ENCODE data around the gene NOSTRIN.

The NOSTRIN gene

DNA sequence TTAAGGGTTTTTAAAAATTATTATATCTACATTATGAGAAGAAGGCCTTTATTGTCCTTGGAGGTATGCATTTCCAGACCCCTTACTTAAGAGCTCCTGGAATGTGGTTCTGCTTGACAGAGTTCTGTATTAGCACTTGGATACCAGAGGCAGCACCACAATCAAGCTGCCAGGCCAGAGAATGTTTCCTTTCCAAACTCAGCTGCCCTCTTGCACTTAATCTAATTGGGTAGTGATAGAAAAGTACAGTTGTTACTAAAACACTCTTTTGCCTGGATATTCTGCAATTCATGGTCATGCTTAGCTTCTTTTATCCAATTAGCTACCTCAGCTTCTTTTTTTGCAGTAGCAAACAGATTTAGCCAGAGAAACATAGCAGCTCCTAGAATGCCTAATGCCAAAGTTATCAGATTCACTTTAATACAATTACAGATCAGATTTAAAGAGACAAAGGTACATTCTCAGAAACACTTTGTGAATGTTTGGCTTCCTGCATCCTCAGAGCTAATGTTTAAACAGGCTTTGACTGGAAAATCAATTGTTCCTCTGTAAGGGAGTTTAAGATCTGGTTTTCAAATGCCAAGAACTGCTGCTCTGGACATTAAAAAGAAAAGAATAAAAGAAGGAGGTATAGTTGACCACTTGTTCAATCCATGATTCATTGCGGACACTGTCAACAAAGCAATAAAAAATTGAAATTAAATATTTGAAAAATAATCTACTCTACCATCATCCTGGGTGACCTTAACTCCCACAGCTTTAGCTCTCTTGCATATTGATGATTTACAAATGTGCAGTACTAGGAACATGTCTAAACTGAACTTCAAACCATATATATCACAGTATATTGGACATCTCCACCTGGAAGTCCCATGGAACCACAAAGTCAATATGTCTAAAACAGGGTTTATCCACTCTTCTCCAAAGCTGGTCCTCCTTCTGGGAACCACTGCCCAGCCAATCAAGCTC is 12.8 kb downstream of the NOSTRIN start:
- no peaks in the 10 kb centered on the region for H3K36me3 Mint-ChIP-seq (ENCODE audit: low read depth)
- H3K4me3 Mint-ChIP-seq = no peak overlapping the region
- H3K4me1 Mint-ChIP-seq = peaks cover 51% of the 10 kb centered on the region

GRCh38 chr2:168816369-168816768 is 13.9 kb downstream of the NOSTRIN start:
- Mint-ChIP-seq H3K27ac (no peak overlapping the region), H3K36me3 (ENCODE audit: low read depth) (no peaks in the 10 kb centered on the region), H3K27me3 (ENCODE audit: low read depth, poor library complexity) (peaks cover 4% of the 10 kb centered on the region), H3K9me3 (no peaks in the 10 kb centered on the region), H3K4me1 (peaks cover 44% of the 10 kb centered on the region), H3K4me3 (no peak overlapping the region)
- TF ChIP-seq, protein P1, sequence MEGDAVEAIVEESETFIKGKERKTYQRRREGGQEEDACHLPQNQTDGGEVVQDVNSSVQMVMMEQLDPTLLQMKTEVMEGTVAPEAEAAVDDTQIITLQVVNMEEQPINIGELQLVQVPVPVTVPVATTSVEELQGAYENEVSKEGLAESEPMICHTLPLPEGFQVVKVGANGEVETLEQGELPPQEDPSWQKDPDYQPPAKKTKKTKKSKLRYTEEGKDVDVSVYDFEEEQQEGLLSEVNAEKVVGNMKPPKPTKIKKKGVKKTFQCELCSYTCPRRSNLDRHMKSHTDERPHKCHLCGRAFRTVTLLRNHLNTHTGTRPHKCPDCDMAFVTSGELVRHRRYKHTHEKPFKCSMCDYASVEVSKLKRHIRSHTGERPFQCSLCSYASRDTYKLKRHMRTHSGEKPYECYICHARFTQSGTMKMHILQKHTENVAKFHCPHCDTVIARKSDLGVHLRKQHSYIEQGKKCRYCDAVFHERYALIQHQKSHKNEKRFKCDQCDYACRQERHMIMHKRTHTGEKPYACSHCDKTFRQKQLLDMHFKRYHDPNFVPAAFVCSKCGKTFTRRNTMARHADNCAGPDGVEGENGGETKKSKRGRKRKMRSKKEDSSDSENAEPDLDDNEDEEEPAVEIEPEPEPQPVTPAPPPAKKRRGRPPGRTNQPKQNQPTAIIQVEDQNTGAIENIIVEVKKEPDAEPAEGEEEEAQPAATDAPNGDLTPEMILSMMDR (IDR thresholded peaks at IDR 0.05) = no peak
- no peak for DNase-seq

More for the DNA sequence above, 12.8 kb downstream of the NOSTRIN start:
- peaks cover 4% of the 10 kb centered on the region for H3K27me3 Mint-ChIP-seq (ENCODE audit: low read depth, poor library complexity)
- H3K27ac Mint-ChIP-seq = no peak overlapping the region
- no peaks in the 10 kb centered on the region for H3K9me3 Mint-ChIP-seq
- TF ChIP-seq, protein P1 (IDR thresholded peaks at IDR 0.05) = no peak
- no peak for DNase-seq

DNA sequence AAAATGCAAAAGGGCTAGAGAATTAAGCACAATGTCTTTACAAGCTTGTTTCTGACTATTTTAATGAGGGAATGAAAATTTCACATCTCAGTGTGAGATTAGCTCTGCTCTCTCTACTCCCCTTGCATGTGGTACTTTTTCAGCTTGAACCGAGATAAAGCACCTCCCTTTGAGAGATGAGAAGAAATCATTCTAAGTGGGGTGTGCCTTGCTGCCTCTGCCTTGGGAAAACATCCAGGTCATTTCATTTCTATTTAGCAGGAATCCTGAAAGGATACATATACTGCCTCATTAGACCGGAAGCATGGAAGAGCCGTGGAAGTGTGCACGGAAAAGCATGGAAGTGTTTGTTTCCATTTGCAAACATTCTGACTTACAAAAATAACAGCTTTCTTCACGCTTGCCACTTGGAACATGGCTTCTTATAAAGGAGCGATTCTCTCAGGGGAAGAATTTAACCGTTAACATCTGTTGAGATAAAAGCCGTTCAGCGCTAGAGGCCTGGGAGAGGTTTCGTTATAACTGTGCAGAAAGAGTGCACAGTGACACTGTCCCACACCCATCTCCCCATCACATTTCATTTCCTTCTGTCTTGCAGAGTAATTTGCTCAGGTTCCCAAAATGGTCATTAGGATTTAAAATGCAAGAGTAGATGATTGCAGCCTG is 16.7 kb downstream of the NOSTRIN start:
- Mint-ChIP-seq H3K36me3 (ENCODE audit: low read depth) (no peaks in the 10 kb centered on the region), H3K27me3 (ENCODE audit: low read depth, poor library complexity) (peaks cover 4% of the 10 kb centered on the region), H3K4me3 (no peak overlapping the region), H3K27ac (peak overlapping the region; percentile 42), H3K9me3 (no peaks in the 10 kb centered on the region), H3K4me1 (peaks cover 30% of the 10 kb centered on the region)
- no peak for DNase-seq
- TF ChIP-seq, protein P1 (IDR thresholded peaks at IDR 0.05) = no peak

DNA sequence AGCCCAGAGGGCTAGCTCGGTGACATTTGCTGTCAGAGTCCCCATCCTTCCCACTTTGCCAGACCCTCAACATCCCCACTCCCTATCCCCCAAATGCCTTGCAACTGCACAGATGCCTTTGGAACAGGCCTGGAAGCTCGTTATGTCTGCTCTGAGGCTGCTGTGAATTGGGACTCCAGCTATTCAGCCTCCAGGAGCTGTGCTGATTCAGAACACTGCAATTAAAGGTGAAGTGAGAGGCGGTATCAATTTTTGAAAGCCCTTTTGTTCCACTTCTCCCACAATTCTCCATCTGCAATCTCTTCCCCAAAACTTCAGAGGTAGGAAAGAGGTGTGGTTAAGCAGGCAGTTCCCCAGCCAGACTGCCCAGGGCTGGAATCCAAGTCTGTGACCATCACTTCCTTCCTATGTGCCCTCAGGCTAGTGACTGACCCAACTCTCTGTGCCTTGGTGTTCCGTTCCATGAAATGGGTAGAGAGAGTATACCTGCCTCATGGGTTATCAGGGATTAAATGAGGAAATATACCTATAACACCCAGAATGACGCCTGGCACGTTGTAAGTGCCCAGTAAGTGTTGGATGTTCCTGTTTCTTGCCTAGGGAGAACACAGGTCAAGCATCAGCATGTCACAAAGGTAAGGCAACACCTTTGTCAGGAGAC is 17.5 kb downstream of the NOSTRIN start:
- peaks cover 4% of the 10 kb centered on the region for H3K27me3 Mint-ChIP-seq (ENCODE audit: low read depth, poor library complexity)
- no peaks in the 10 kb centered on the region for H3K36me3 Mint-ChIP-seq (ENCODE audit: low read depth)
- TF ChIP-seq, protein P1 (IDR thresholded peaks at IDR 0.05) = no peak
- peaks cover 27% of the 10 kb centered on the region for H3K4me1 Mint-ChIP-seq
- H3K4me3 Mint-ChIP-seq = no peak overlapping the region
- H3K9me3 Mint-ChIP-seq = no peaks in the 10 kb centered on the region
- DNase-seq = no peak
- peak overlapping the region; percentile 42 for H3K27ac Mint-ChIP-seq

GRCh38 chr2:168821577-168821976 is 19.1 kb downstream of the NOSTRIN start:
- Mint-ChIP-seq H3K9me3 (no peaks in the 10 kb centered on the region), H3K4me1 (peaks cover 14% of the 10 kb centered on the region), H3K36me3 (ENCODE audit: low read depth) (no peaks in the 10 kb centered on the region), H3K4me3 (no peak overlapping the region), H3K27ac (no peak overlapping the region), H3K27me3 (ENCODE audit: low read depth, poor library complexity) (peaks cover 4% of the 10 kb centered on the region)
- TF ChIP-seq, protein P1 (IDR thresholded peaks at IDR 0.05) = no peak
- no peak for DNase-seq

Measured in nephron progenitor cell (in vitro differentiated cells).